Left lung (tissue), 10 donors: ENCODE data around the gene LMAN2L. TPM values are rescaled to one million over a fixed set of nuclear protein-coding genes. Genes with fewer than 3 reads are reported as not detected.
A peak's percentile ranks its signal among the peaks of the same experiment; 100 is the strongest.

Experiments
- ATAC-seq: fragments of 200-7000 bp; cut with Tn5 transposase; one replicate; pipeline ENCODE4 v1.9.1; 2020; ENCODE audit warnings: moderate library complexity
- DNase-seq, 4 donors: peaks; one replicate each; pipeline ENCODE4 v3.0.0-alpha.2; 2013 to 2020
- H3K27ac ChIP-seq, 2 donors: fragments of 200-600 bp; sonication (generic) in 1 of 2; one replicate each; pipeline versions ENCODE4 v1.5.0 to v1.8.0; 2020 to 2021
- H3K27me3 ChIP-seq, 2 donors: fragments of 200-600 bp; sonication (generic) in 1 of 2; one replicate each; pipeline versions ENCODE4 v1.5.0 to v1.8.0; 2020 to 2021
- H3K36me3 ChIP-seq, 2 donors: fragments of 200-600 bp; sonication (generic) in 1 of 2; one replicate each; pipeline versions ENCODE4 v1.5.0 to v1.8.0; 2020 to 2021
- H3K4me1 ChIP-seq, 2 donors: fragments of 200-600 bp; one replicate each; pipeline ENCODE4 v1.8.0; 2021
- H3K4me3 ChIP-seq, 2 donors: fragments of 200-600 bp; sonication (generic) in 1 of 2; one replicate each; pipeline versions ENCODE4 v1.5.0 to v1.8.0; 2020 to 2021; ENCODE audit warnings: mild to moderate bottlenecking in 1 of 2
- H3K9me3 ChIP-seq, 2 donors: fragments of 200-600 bp; sonication (generic) in 1 of 2; one replicate each; pipeline versions ENCODE4 v1.5.0 to v1.8.0; 2020 to 2021
- intact Hi-C, 2 donors: fragments of 100-400 bp; cut with DNase I; formaldehyde crosslinking; loops; one replicate each; pipeline versions ENCODE4 v1.11.2 to v1.14.2; 2022
- polyA plus RNA-seq, 6 donors: library from polyadenylated mRNA; unstranded; fragments of 120-200 nt; gene quantifications; one replicate each; pipeline ENCODE4 v1.2.1, GENCODE V29; 2013; ENCODE audit not compliant: insufficient read length in 6 of 6
- total RNA-seq, 2 donors: library from RNA; stranded (reverse); fragmentation: NEBNext Ultra II Directional; extraction: Animal tissue kit (Norgen Biotek cat#: 25700); gene quantifications; one replicate each; pipeline ENCODE4 v1.2.1, GENCODE V29; 2021
- TF ChIP-seq, protein P1 (sequence below), 2 donors: fragments of 200-600 bp; sonication (generic) in 1 of 2; IDR thresholded peaks; one replicate each; pipeline versions ENCODE4 v1.5.0 to v1.8.0; 2021; ENCODE audit warnings: antibody characterized with exemption in 2 of 2
- donor health status: DM: no; HTN: yes; CAD: no.
- donor health status: DM: no; HTN: no; CAD: no.

LMAN2L gene
- total and polyA plus RNA-seq, 8 donors = 18.4 to 54.7 (median 47.6) TPM

DNA sequence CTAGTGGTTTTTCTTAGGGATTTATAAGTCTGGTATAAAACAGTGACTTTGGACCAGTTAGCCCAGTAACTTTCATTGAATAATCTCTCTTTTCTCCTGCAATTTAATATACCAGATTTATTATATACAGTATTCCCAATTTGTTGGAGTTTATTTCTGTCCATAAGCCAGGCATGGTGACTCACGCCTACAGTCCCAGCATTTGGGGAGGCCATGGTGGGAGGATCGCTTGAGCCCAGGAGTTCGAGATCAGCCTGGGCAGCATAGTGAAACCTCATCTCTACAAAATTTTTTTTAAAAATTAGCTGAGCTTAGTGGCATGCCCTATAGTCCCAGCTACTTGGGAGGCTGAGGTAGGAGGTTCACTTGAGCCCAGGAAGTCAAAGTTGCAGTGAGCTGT lies 47.5 kb upstream of the LMAN2L start:
- Histone ChIP-seq H3K4me1 (peaks cover 8 to 20% of the 10 kb centered on the region in 2 donors), H3K9me3 (no peaks in the 10 kb centered on the region), H3K27me3 (no peaks in the 10 kb centered on the region), H3K4me3 (no peak overlapping the region), H3K27ac (peak overlapping the region; percentile 39 to 48), H3K36me3 (no peaks in the 10 kb centered on the region)
- ATAC-seq (no peak), DNase-seq (peak in 1 of 4 donors; percentile 9)
- TF ChIP-seq, protein P1, sequence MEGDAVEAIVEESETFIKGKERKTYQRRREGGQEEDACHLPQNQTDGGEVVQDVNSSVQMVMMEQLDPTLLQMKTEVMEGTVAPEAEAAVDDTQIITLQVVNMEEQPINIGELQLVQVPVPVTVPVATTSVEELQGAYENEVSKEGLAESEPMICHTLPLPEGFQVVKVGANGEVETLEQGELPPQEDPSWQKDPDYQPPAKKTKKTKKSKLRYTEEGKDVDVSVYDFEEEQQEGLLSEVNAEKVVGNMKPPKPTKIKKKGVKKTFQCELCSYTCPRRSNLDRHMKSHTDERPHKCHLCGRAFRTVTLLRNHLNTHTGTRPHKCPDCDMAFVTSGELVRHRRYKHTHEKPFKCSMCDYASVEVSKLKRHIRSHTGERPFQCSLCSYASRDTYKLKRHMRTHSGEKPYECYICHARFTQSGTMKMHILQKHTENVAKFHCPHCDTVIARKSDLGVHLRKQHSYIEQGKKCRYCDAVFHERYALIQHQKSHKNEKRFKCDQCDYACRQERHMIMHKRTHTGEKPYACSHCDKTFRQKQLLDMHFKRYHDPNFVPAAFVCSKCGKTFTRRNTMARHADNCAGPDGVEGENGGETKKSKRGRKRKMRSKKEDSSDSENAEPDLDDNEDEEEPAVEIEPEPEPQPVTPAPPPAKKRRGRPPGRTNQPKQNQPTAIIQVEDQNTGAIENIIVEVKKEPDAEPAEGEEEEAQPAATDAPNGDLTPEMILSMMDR (IDR thresholded peaks at IDR 0.05) = no peak
- intact Hi-C loops = no loop called here

DNA sequence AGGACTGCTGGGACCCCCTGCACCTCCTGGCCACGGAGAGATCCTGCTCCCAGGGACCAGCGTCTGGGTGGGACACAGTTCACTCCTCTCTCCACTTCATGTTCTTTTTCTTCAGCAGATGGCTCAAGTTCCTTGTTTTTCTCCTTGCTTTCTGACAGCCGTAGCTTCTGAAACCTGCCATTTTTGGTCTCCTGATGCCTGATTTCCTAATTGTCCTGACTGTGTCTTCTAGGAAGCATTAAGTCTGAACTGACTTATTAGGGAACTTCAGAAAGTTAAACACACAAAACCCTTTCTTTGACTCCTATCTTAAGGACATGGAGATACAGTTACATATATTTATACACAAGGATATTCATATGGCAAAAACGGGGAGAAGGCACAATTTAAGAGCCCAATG lies 43.5 kb upstream of the LMAN2L start:
- no peak for DNase-seq
- H3K27me3 ChIP-seq = no peaks in the 10 kb centered on the region
- H3K4me3 ChIP-seq = no peak overlapping the region
- no peaks in the 10 kb centered on the region for H3K9me3 ChIP-seq
- no peaks in the 10 kb centered on the region for H3K36me3 ChIP-seq
- ATAC-seq = no peak
- peaks cover 5 to 15% of the 10 kb centered on the region in 2 donors for H3K4me1 ChIP-seq
- H3K27ac ChIP-seq = no peak overlapping the region
- TF ChIP-seq, protein P1 (IDR thresholded peaks at IDR 0.05) = no peak
- intact Hi-C loops = no loop called here

DNA sequence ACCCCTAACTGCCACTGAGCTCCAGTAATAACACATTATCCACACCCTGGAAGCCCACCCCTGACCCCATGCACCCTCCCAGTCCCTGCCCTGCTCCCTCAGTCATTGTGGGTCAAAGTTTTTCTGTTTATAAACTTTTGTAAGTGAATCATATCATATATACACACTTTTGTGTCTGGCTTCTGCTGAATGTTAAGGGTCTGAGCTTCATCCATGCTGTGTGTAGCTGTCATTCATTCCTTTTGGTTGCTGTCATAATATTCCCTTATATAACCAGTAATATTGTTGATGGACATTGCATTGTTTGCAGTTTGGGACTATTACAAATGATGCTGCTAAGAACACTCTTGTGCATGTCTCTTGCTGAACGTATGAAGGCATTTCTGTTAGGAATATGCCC lies 35.3 kb upstream of the LMAN2L start:
- H3K27ac ChIP-seq = no peak overlapping the region
- DNase-seq (no peak), ATAC-seq (no peak)
- peaks cover 0 to 20% of the 10 kb centered on the region in 2 donors for H3K4me1 ChIP-seq
- intact Hi-C loops = no loop called here
- peaks cover 0 to 7% of the 10 kb centered on the region in 2 donors for H3K36me3 ChIP-seq
- no peaks in the 10 kb centered on the region for H3K27me3 ChIP-seq
- no peak overlapping the region for H3K4me3 ChIP-seq
- TF ChIP-seq, protein P1 (IDR thresholded peaks at IDR 0.05) = no peak
- H3K9me3 ChIP-seq = no peaks in the 10 kb centered on the region

DNA sequence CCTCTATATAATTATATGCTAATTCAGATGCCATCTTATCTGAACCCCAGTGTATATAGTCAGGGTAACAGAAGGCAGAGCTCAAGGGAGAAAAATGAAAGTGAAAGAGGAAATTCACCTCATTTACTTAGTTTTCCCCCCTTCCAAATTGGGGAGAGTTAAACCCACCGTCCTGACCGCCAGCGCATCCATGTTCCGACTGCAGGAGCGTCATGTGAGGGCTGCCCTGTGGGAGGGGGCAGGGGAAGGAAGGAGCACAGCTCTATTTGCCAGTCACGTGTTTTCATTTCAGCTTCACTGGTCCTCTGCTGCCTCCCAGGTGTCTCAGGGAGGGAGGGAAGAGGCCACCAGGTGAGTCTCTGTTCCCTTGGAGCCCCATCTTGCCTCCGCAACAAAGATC lies 34.1 kb upstream of the LMAN2L start:
- no peak for DNase-seq
- H3K4me3 ChIP-seq = peak overlapping the region in 1 of 2 donors; percentile 29
- H3K27me3 ChIP-seq = no peaks in the 10 kb centered on the region
- intact Hi-C loops = no loop called here
- H3K4me1 ChIP-seq = peaks cover 0 to 20% of the 10 kb centered on the region in 2 donors
- H3K27ac ChIP-seq = peak overlapping the region in 1 of 2 donors; percentile 43
- TF ChIP-seq, protein P1 (IDR thresholded peaks at IDR 0.05) = no peak
- peaks cover 0 to 7% of the 10 kb centered on the region in 2 donors for H3K36me3 ChIP-seq
- H3K9me3 ChIP-seq = no peaks in the 10 kb centered on the region
- peak; percentile 20 for ATAC-seq

DNA sequence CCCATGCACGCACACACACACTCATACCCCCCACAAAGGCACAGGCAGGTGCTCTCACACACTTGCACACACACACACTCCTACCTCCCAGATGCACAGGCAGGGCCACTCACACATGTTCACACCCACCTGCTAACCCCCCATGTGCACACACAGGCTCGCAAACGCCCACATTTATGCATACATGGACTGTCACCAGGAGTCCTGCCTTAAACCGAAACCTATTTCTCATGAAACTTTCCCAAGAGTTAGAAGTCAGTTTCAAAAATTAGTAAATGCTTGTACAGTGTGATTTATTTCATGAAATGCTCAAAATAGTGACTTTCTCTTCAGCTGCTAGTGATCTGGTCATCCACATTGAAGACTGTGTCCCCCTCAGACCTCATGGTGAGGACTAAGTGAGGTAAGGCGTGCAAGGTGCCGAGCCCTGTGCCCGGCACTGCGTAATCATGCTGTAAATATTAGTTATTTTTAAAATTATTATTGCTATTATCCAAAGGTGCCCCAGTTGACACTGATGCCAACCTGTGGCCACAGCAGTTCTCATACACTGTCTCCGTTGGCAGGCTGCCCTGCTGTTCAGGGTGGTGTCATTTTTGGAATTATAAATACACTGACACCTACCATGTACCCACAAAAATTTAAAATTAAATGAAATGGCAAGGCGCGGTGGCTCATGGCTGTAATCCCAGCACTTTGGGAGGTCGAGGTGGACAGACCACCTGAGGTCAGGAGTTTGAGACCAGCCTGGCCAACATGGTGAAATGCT lies 33.2 kb upstream of the LMAN2L start:
- no peak for DNase-seq
- TF ChIP-seq, protein P1 (IDR thresholded peaks at IDR 0.05) = no peak
- Histone ChIP-seq H3K27ac (no peak overlapping the region), H3K36me3 (peaks cover 0 to 7% of the 10 kb centered on the region in 2 donors), H3K27me3 (no peaks in the 10 kb centered on the region), H3K4me1 (peaks cover 0 to 26% of the 10 kb centered on the region in 2 donors), H3K4me3 (peak overlapping the region in 1 of 2 donors; percentile 29), H3K9me3 (no peaks in the 10 kb centered on the region)
- intact Hi-C loops = no loop called here
- ATAC-seq = no peak
